ENCODE data around the gene SNRPB. TPM values are rescaled to one million over a fixed set of nuclear protein-coding genes. Genes with fewer than 3 reads are reported as not detected.
A peak's percentile ranks its signal among the peaks of the same experiment; 100 is the strongest.

The SNRPB gene
- total and polyA plus RNA-seq, 2 of the 13 experiments (the other 11 are each of a cell fraction or from before 2014, with no cell fraction given): 473 to 844 TPM

- TF ChIP-seq DMTF1 (CRISPR knock-in tag; IDR thresholded peaks at IDR 0.05) (peak; percentile 94), ZNF616 (CRISPR knock-in tag; IDR thresholded peaks at IDR 0.05; ENCODE audit: low read depth) (peak; percentile 81; the same call in 1 of the 2 replicates), ZNF432 (CRISPR knock-in tag; IDR thresholded peaks at IDR 0.05; ENCODE audit: borderline replicate concordance) (no peak), ZNF576 (CRISPR knock-in tag; IDR thresholded peaks at IDR 0.05) (peak; percentile 74; the same call in 1 of the 2 replicates), MXD3 (CRISPR knock-in tag; IDR thresholded peaks at IDR 0.05) (peak; percentile 100), ZNF136 (CRISPR knock-in tag; IDR thresholded peaks at IDR 0.05; ENCODE audit: low read depth) (peak; percentile 100), ZNF780A (CRISPR knock-in tag; IDR thresholded peaks at IDR 0.05) (peak; percentile 99), ZNF768 (CRISPR knock-in tag; IDR thresholded peaks at IDR 0.05) (peak; percentile 92), ZNF362 (CRISPR knock-in tag; IDR thresholded peaks at IDR 0.05; ENCODE audit: borderline replicate concordance) (peak; percentile 82), ATF6 (CRISPR knock-in tag; conservative IDR thresholded peaks at IDR 0.05) (peak; percentile 96), RARA (CRISPR knock-in tag; IDR thresholded peaks at IDR 0.05) (peak; percentile 79), THAP9 (CRISPR knock-in tag; IDR thresholded peaks at IDR 0.05; ENCODE audit: borderline replicate concordance) (peak; percentile 98), ZNF619 (CRISPR knock-in tag; IDR thresholded peaks at IDR 0.05) (peak; percentile 100), ZNF264 (CRISPR knock-in tag; IDR thresholded peaks at IDR 0.05) (peak; percentile 90; the same call in 1 of the 2 replicates), STAG1 (CRISPR knock-in tag; IDR thresholded peaks at IDR 0.05) (no peak), ZNF512 (CRISPR knock-in tag; IDR thresholded peaks at IDR 0.05) (peak; percentile 50; the same call in 1 of the 2 replicates), CBFB (CRISPR knock-in tag; IDR thresholded peaks at IDR 0.05) (peak; percentile 95)
These were observed at the start of gene SNRPB (continued) for GRCh38 chr20:2470423-2471193.
